Caco-2 (cell line): ENCODE measurements around the gene PIWIL1. TPM values are rescaled to one million over a fixed set of nuclear protein-coding genes. Genes with fewer than 3 reads are reported as not detected.

Source experiments
- BruUV-seq: library from RNA; stranded (reverse); fragments of 400-500 nt; replicated peaks from 2 replicates; lab custom pipeline; 2021; lab: Mats Ljungman, UMichigan
- CTCF ChIA-PET: fragments of 300-600 bp; sonication (Branson Sonifier 250); formaldehyde crosslinking; loops from one replicate; lab custom pipeline; 2022; ENCODE audit warnings: antibody characterized with exemption; lab: Charles Lee
- POLR2A ChIA-PET: fragments of 300-600 bp; sonication (Branson Sonifier 250); formaldehyde crosslinking; loops from one replicate; lab custom pipeline; 2022; ENCODE audit warnings: antibody characterized with exemption; lab: Charles Lee
- DNase-seq, 2 experiments: peaks; one replicate each; pipeline versions ENCODE4 v3.0.0 to v3.0.0-alpha.2; 2020 to 2022
- H3K27me3 ChIP-seq: replicated peaks from 2 replicates; pipeline ENCODE4 v1.6.0; 2011; ENCODE audit warnings: low read length; ENCODE audit not compliant: control insufficient read depth, insufficient read depth
- H3K36me3 ChIP-seq: 2 replicates; pipeline ENCODE4 v1.5.1; 2011; ENCODE audit warnings: low read length; ENCODE audit not compliant: control insufficient read depth, insufficient read depth
- H3K4me1 ChIP-seq: fragments of 250-450 bp; sonication (Bioruptor Pico); 2 replicates; pipeline ENCODE4 v1.5.1; 2020; ENCODE audit warnings: mild to moderate bottlenecking
- H3K4me3 ChIP-seq: 2 replicates; pipeline ENCODE4 v1.5.1; 2011; ENCODE audit warnings: low read depth, mild to moderate bottlenecking, control low read depth, low read length
- H3K9me3 ChIP-seq: fragments of 250-450 bp; sonication (Bioruptor Pico); 2 replicates; pipeline ENCODE4 v1.5.1; 2020; ENCODE audit warnings: mild to moderate bottlenecking, moderate library complexity
- H3K27ac Mint-ChIP-seq: one replicate; pipeline ENCODE4 v1.8.0; 2022; ENCODE audit warnings: mixed read lengths; ENCODE audit not compliant: unreplicated experiment
- H3K27me3 Mint-ChIP-seq: one replicate; pipeline ENCODE4 v1.8.0; 2022; ENCODE audit warnings: mixed read lengths; ENCODE audit not compliant: insufficient read depth, unreplicated experiment
- H3K36me3 Mint-ChIP-seq: one replicate; pipeline ENCODE4 v1.8.0; 2022; ENCODE audit warnings: mild to moderate bottlenecking, mixed read lengths; ENCODE audit not compliant: insufficient read depth, unreplicated experiment
- H3K4me1 Mint-ChIP-seq: one replicate; pipeline ENCODE4 v1.8.0; 2022; ENCODE audit warnings: low read depth, mixed read lengths; ENCODE audit not compliant: unreplicated experiment
- H3K4me3 Mint-ChIP-seq: one replicate; pipeline ENCODE4 v1.8.0; 2022; ENCODE audit warnings: mild to moderate bottlenecking, moderate library complexity, mixed read lengths; ENCODE audit not compliant: unreplicated experiment
- H3K9me3 Mint-ChIP-seq: one replicate; pipeline ENCODE4 v1.8.0; 2022; ENCODE audit warnings: mixed read lengths; ENCODE audit not compliant: unreplicated experiment
- intact Hi-C: fragments of 100-400 bp; cut with micrococcal nuclease; formaldehyde crosslinking; loops from one replicate; pipeline ENCODE4 v1.10.0; 2022; ENCODE audit not compliant: unreplicated experiment
- total RNA-seq: library from RNA; stranded (reverse); gene quantifications from 2 replicates; pipeline ENCODE4 v1.2.3, GENCODE V29; 2022
- TF ChIP-seq, protein P1 (sequence below), 2 experiments: fragments of 200-600 bp in 1 of 2; IDR thresholded peaks; 1 replicate in 1 of 2; 2 replicates in 1 of 2; pipeline versions ENCODE4 v1.5.1 to v1.8.0; 2011 to 2022; ENCODE audit warnings: antibody characterized with exemption in 1 of 2, control low read depth in 1 of 2, inconsistent platforms in 1 of 2, low read depth in 1 of 2, low read length in 1 of 2, mild to moderate bottlenecking in 1 of 2, moderate library complexity in 1 of 2; ENCODE audit not compliant: insufficient read depth in 1 of 2, severe bottlenecking in 1 of 2, unreplicated experiment in 1 of 2

PIWIL1 gene
- total RNA-seq, 1 experiment from 2014 or later: 5.1 TPM

DNA sequence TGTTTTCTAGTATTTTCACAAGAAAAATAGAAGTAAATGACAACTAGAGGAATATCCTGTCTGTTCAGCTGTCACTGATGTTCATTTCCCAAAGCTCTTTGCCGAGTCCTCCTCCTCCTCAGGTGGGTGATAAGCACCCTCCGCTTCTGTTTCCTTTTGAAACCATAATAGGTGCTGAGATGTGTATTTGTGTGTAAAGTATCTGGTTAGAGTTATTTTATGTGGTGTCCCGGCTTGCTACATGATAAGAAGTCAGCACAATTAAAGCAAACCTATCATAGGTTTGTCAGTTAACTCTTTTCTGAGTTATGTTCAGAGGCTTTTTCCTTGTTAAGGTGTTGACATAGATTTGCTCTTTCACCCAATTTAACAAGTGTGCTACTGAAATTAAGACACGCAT is 82.4 kb downstream of the PIWIL1 start:
- Mint-ChIP-seq H3K27me3 (peaks cover 15% of the 10 kb centered on the region), H3K27ac (no peak overlapping the region), H3K36me3 (no peaks in the 10 kb centered on the region), H3K4me3 (no peak overlapping the region), H3K4me1 (no peaks in the 10 kb centered on the region), H3K9me3 (no peaks in the 10 kb centered on the region)
- Histone ChIP-seq H3K36me3 (no peaks in the 10 kb centered on the region), H3K4me1 (no peaks in the 10 kb centered on the region), H3K9me3 (no peaks in the 10 kb centered on the region), H3K4me3 (no peak overlapping the region), H3K27me3 (no peaks in the 10 kb centered on the region)
- TF ChIP-seq, protein P1, sequence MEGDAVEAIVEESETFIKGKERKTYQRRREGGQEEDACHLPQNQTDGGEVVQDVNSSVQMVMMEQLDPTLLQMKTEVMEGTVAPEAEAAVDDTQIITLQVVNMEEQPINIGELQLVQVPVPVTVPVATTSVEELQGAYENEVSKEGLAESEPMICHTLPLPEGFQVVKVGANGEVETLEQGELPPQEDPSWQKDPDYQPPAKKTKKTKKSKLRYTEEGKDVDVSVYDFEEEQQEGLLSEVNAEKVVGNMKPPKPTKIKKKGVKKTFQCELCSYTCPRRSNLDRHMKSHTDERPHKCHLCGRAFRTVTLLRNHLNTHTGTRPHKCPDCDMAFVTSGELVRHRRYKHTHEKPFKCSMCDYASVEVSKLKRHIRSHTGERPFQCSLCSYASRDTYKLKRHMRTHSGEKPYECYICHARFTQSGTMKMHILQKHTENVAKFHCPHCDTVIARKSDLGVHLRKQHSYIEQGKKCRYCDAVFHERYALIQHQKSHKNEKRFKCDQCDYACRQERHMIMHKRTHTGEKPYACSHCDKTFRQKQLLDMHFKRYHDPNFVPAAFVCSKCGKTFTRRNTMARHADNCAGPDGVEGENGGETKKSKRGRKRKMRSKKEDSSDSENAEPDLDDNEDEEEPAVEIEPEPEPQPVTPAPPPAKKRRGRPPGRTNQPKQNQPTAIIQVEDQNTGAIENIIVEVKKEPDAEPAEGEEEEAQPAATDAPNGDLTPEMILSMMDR (IDR thresholded peaks at IDR 0.05; ENCODE audit: insufficient read depth in 1 of 2, low read depth in 1 of 2, low read length in 1 of 2, severe bottlenecking in 1 of 2, unreplicated experiment in 1 of 2): no peak
- no TSS peak for BruUV-seq
- no peak for DNase-seq
- ChIA-PET POLR2A (no interaction called here), CTCF (no interaction called here)
- intact Hi-C loops: no loop called here

DNA sequence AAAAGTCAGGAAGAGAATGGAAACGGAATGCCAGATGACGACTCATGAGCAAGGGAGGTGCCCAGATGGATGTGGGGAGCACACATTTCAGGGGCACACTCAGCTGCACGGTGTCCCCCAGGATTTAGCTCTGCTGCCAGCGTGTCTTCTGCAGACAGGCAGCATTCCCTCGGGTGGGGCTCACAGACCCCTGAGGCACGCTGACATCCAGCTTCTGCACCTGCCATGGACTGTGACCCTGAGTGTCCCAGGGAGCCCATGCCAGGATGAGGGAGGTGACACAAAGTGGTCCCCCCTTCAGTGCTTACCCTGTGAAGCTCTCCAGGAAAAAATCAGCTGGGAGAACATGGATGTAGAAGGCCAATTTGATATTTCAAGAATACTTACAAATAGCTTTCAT is 84.2 kb downstream of the PIWIL1 start:
- no peaks in the 10 kb centered on the region for H3K9me3 Mint-ChIP-seq
- H3K27me3 Mint-ChIP-seq: peaks cover 15% of the 10 kb centered on the region
- ChIA-PET CTCF (no interaction called here), POLR2A (no interaction called here)
- intact Hi-C loops: no loop called here
- BruUV-seq: no TSS peak
- no peak overlapping the region for H3K4me3 Mint-ChIP-seq
- TF ChIP-seq, protein P1 (IDR thresholded peaks at IDR 0.05; ENCODE audit: insufficient read depth in 1 of 2, low read depth in 1 of 2, low read length in 1 of 2, severe bottlenecking in 1 of 2, unreplicated experiment in 1 of 2): no peak
- Histone ChIP-seq H3K4me3 (no peak overlapping the region), H3K27me3 (no peaks in the 10 kb centered on the region), H3K36me3 (no peaks in the 10 kb centered on the region), H3K9me3 (no peaks in the 10 kb centered on the region), H3K4me1 (no peaks in the 10 kb centered on the region)
- H3K36me3 Mint-ChIP-seq: no peaks in the 10 kb centered on the region
- H3K27ac Mint-ChIP-seq: no peak overlapping the region
- no peak for DNase-seq
- no peaks in the 10 kb centered on the region for H3K4me1 Mint-ChIP-seq

Other genes with a start within 250 kb of the PIWIL1 start
- gene FZD10, start 175.4 kb upstream of the PIWIL1 start, total RNA-seq: 0.09 TPM in 2 replicates